ENCODE measurements around the gene PSTPIP2.

The PSTPIP2 gene

GRCh38 chr18:46070815-46071652 lies 1.0 kb downstream of the PSTPIP2 start:
- Histone ChIP-seq H3K9ac (ENCODE audit: low read depth in 1 of 2, low read length in 2 of 2) (peak overlapping the region; percentile 32 to 71), H3K4me1 (ENCODE audit: control insufficient read depth in 2 of 2, insufficient read depth in 2 of 2, low read length in 2 of 2) (peaks cover 6 to 9% of the 10 kb centered on the region in 2 donors), H3K27me3 (ENCODE audit: control insufficient read depth in 2 of 2, insufficient read depth in 2 of 2, low read length in 2 of 2) (peaks cover 0 to 2% of the 10 kb centered on the region in 2 donors), H3K4me3 (ENCODE audit: low read length in 2 of 2) (peak overlapping the region; percentile 69 to 78), H3K9me3 (ENCODE audit: control insufficient read depth in 2 of 2, low read length in 2 of 2) (no peaks in the 10 kb centered on the region), H3K36me3 (ENCODE audit: control insufficient read depth in 2 of 2, insufficient read depth in 2 of 2, low read length in 2 of 2) (no peaks in the 10 kb centered on the region), H3K27ac (ENCODE audit: low read depth in 2 of 2, low read length in 2 of 2) (no peak overlapping the region)

- H3K36me3 ChIP-seq (ENCODE audit: control insufficient read depth in 2 of 2, insufficient read depth in 2 of 2, low read length in 2 of 2), result no peaks in the 10 kb centered on the region
- H3K27ac ChIP-seq (ENCODE audit: low read depth in 2 of 2, low read length in 2 of 2), result no peak overlapping the region
- H3K9ac ChIP-seq (ENCODE audit: low read depth in 1 of 2, low read length in 2 of 2), result no peak overlapping the region
- H3K4me3 ChIP-seq (ENCODE audit: low read length in 2 of 2), result peak overlapping the region in 1 of 2 donors; percentile 7
- peaks cover 6 to 9% of the 10 kb centered on the region in 2 donors for H3K4me1 ChIP-seq (ENCODE audit: control insufficient read depth in 2 of 2, insufficient read depth in 2 of 2, low read length in 2 of 2)
- H3K9me3 ChIP-seq (ENCODE audit: control insufficient read depth in 2 of 2, low read length in 2 of 2), result no peaks in the 10 kb centered on the region
- H3K27me3 ChIP-seq (ENCODE audit: control insufficient read depth in 2 of 2, insufficient read depth in 2 of 2, low read length in 2 of 2), result peaks cover 0 to 2% of the 10 kb centered on the region in 2 donors
Observed at GRCh38 chr18:46070232-46070631, 1.8 kb downstream of the PSTPIP2 start.

- Histone ChIP-seq H3K27ac (ENCODE audit: low read depth in 2 of 2, low read length in 2 of 2) (no peak overlapping the region), H3K9me3 (ENCODE audit: control insufficient read depth in 2 of 2, low read length in 2 of 2) (no peaks in the 10 kb centered on the region), H3K36me3 (ENCODE audit: control insufficient read depth in 2 of 2, insufficient read depth in 2 of 2, low read length in 2 of 2) (no peaks in the 10 kb centered on the region), H3K9ac (ENCODE audit: low read depth in 1 of 2, low read length in 2 of 2) (no peak overlapping the region), H3K4me1 (ENCODE audit: control insufficient read depth in 2 of 2, insufficient read depth in 2 of 2, low read length in 2 of 2) (peaks cover 6 to 9% of the 10 kb centered on the region in 2 donors), H3K4me3 (ENCODE audit: low read length in 2 of 2) (no peak overlapping the region), H3K27me3 (ENCODE audit: control insufficient read depth in 2 of 2, insufficient read depth in 2 of 2, low read length in 2 of 2) (peaks cover 0 to 2% of the 10 kb centered on the region in 2 donors)
Observed at GRCh38 chr18:46069524-46069923, 2.5 kb downstream of the PSTPIP2 start.

GRCh38 chr18:46068763-46069162 lies 3.3 kb downstream of the PSTPIP2 start:
- no peak overlapping the region for H3K9ac ChIP-seq (ENCODE audit: low read depth in 1 of 2, low read length in 2 of 2)
- H3K27me3 ChIP-seq (ENCODE audit: control insufficient read depth in 2 of 2, insufficient read depth in 2 of 2, low read length in 2 of 2), result peaks cover 0 to 2% of the 10 kb centered on the region in 2 donors
- no peaks in the 10 kb centered on the region for H3K9me3 ChIP-seq (ENCODE audit: control insufficient read depth in 2 of 2, low read length in 2 of 2)
- H3K27ac ChIP-seq (ENCODE audit: low read depth in 2 of 2, low read length in 2 of 2), result no peak overlapping the region
- peaks cover 6 to 9% of the 10 kb centered on the region in 2 donors for H3K4me1 ChIP-seq (ENCODE audit: control insufficient read depth in 2 of 2, insufficient read depth in 2 of 2, low read length in 2 of 2)
- H3K4me3 ChIP-seq (ENCODE audit: low read length in 2 of 2), result no peak overlapping the region
- H3K36me3 ChIP-seq (ENCODE audit: control insufficient read depth in 2 of 2, insufficient read depth in 2 of 2, low read length in 2 of 2), result no peaks in the 10 kb centered on the region

DNA sequence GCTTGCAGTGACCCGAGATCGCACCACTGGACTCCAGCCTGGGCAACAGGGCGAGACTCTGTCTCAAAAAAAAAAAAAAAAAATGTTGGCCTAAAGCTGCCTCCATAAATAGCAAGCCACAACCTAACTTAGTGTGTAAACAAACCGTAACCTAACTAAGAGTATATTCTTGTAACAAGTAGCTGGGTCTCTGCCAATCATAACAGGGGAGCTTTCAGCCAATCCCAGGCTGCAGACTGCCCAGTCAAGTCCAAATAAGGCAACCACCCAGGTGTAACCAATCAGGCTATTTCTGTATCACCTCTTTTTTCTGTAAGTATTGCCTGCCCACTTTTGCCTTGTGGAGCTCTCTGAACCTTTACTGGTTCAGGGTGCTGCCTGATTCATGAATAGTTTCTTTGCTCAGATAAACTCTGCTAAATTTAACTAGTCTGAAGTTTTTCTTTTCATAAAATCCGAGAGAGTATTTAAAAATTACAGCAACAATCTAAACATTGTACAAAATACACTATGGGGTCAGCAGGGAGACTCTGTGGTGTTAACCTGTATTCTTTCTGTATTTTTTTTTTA lies 4.5 kb downstream of the PSTPIP2 start:
- no peak overlapping the region for H3K27ac ChIP-seq (ENCODE audit: low read depth in 2 of 2, low read length in 2 of 2)
- peaks cover 0 to 2% of the 10 kb centered on the region in 2 donors for H3K27me3 ChIP-seq (ENCODE audit: control insufficient read depth in 2 of 2, insufficient read depth in 2 of 2, low read length in 2 of 2)
- no peaks in the 10 kb centered on the region for H3K36me3 ChIP-seq (ENCODE audit: control insufficient read depth in 2 of 2, insufficient read depth in 2 of 2, low read length in 2 of 2)
- H3K9me3 ChIP-seq (ENCODE audit: control insufficient read depth in 2 of 2, low read length in 2 of 2), result no peaks in the 10 kb centered on the region
- H3K4me1 ChIP-seq (ENCODE audit: control insufficient read depth in 2 of 2, insufficient read depth in 2 of 2, low read length in 2 of 2), result peaks cover 2 to 9% of the 10 kb centered on the region in 2 donors
- no peak overlapping the region for H3K9ac ChIP-seq (ENCODE audit: low read depth in 1 of 2, low read length in 2 of 2)
- no peak overlapping the region for H3K4me3 ChIP-seq (ENCODE audit: low read length in 2 of 2)

GRCh38 chr18:46062781-46063180 lies 9.3 kb downstream of the PSTPIP2 start:
- Histone ChIP-seq H3K36me3 (ENCODE audit: control insufficient read depth in 2 of 2, insufficient read depth in 2 of 2, low read length in 2 of 2) (no peaks in the 10 kb centered on the region), H3K4me3 (ENCODE audit: low read length in 2 of 2) (no peak overlapping the region), H3K9ac (ENCODE audit: low read depth in 1 of 2, low read length in 2 of 2) (no peak overlapping the region), H3K27ac (ENCODE audit: low read depth in 2 of 2, low read length in 2 of 2) (no peak overlapping the region), H3K27me3 (ENCODE audit: control insufficient read depth in 2 of 2, insufficient read depth in 2 of 2, low read length in 2 of 2) (no peaks in the 10 kb centered on the region), H3K9me3 (ENCODE audit: control insufficient read depth in 2 of 2, low read length in 2 of 2) (no peaks in the 10 kb centered on the region), H3K4me1 (ENCODE audit: control insufficient read depth in 2 of 2, insufficient read depth in 2 of 2, low read length in 2 of 2) (peaks cover 0 to 3% of the 10 kb centered on the region in 2 donors)

- no peak overlapping the region for H3K4me3 ChIP-seq (ENCODE audit: low read length in 2 of 2)
- no peaks in the 10 kb centered on the region for H3K27me3 ChIP-seq (ENCODE audit: control insufficient read depth in 2 of 2, insufficient read depth in 2 of 2, low read length in 2 of 2)
- H3K9me3 ChIP-seq (ENCODE audit: control insufficient read depth in 2 of 2, low read length in 2 of 2), result no peaks in the 10 kb centered on the region
- H3K27ac ChIP-seq (ENCODE audit: low read depth in 2 of 2, low read length in 2 of 2), result no peak overlapping the region
- peaks cover 0 to 3% of the 10 kb centered on the region in 2 donors for H3K4me1 ChIP-seq (ENCODE audit: control insufficient read depth in 2 of 2, insufficient read depth in 2 of 2, low read length in 2 of 2)
- no peaks in the 10 kb centered on the region for H3K36me3 ChIP-seq (ENCODE audit: control insufficient read depth in 2 of 2, insufficient read depth in 2 of 2, low read length in 2 of 2)
- H3K9ac ChIP-seq (ENCODE audit: low read depth in 1 of 2, low read length in 2 of 2), result no peak overlapping the region
Observed at GRCh38 chr18:46061796-46062195, 10.3 kb downstream of the PSTPIP2 start.

DNA sequence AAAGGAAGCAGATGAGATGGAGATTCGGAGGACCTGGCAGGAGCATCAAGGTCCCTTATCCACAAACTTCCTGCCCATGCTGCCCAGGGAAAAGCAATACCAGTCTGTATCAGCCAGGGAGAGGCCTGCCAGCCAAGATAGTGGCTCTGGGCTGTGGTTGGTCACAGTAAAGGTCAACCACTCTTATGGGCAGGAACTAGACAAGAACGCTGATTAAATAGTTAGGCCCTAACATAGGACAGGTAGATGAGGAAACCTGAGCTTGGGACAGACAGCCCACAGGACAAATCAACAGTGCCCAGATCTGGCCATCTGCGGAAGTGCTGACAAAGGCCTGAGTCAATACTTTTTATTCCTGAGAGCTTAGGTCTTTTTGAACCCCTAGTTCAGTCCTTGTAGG lies 10.7 kb downstream of the PSTPIP2 start:
- Histone ChIP-seq H3K9me3 (ENCODE audit: control insufficient read depth in 2 of 2, low read length in 2 of 2) (no peaks in the 10 kb centered on the region), H3K27me3 (ENCODE audit: control insufficient read depth in 2 of 2, insufficient read depth in 2 of 2, low read length in 2 of 2) (no peaks in the 10 kb centered on the region), H3K9ac (ENCODE audit: low read depth in 1 of 2, low read length in 2 of 2) (no peak overlapping the region), H3K27ac (ENCODE audit: low read depth in 2 of 2, low read length in 2 of 2) (no peak overlapping the region), H3K36me3 (ENCODE audit: control insufficient read depth in 2 of 2, insufficient read depth in 2 of 2, low read length in 2 of 2) (no peaks in the 10 kb centered on the region), H3K4me1 (ENCODE audit: control insufficient read depth in 2 of 2, insufficient read depth in 2 of 2, low read length in 2 of 2) (peaks cover 0 to 3% of the 10 kb centered on the region in 2 donors), H3K4me3 (ENCODE audit: low read length in 2 of 2) (no peak overlapping the region)

DNA sequence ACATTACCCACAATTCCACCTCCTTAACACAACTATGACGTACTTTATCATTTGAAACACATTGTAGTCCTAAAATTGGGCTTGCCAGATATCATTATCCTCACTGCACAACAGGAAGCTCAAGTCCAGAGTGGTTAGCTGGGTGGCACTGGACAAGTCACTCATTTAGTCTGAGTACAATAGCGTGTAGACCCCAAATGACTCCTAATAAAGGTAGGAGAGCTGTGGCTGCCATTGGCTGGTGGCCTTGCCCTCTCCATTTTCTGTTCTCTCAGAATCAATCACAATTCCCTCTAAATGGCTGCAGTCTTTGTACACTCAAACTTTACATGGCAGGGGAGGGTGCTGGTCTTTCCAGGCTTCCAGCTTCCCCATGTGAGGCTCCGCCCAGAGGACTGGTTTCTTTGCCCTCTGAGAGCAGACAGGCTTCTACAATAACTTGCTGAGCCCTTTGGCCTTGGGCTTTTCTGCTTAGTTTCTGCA lies 11.7 kb downstream of the PSTPIP2 start:
- Histone ChIP-seq H3K36me3 (ENCODE audit: control insufficient read depth in 2 of 2, insufficient read depth in 2 of 2, low read length in 2 of 2) (no peaks in the 10 kb centered on the region), H3K4me1 (ENCODE audit: control insufficient read depth in 2 of 2, insufficient read depth in 2 of 2, low read length in 2 of 2) (peaks cover 0 to 7% of the 10 kb centered on the region in 2 donors), H3K9me3 (ENCODE audit: control insufficient read depth in 2 of 2, low read length in 2 of 2) (no peaks in the 10 kb centered on the region), H3K27ac (ENCODE audit: low read depth in 2 of 2, low read length in 2 of 2) (no peak overlapping the region), H3K27me3 (ENCODE audit: control insufficient read depth in 2 of 2, insufficient read depth in 2 of 2, low read length in 2 of 2) (no peaks in the 10 kb centered on the region), H3K9ac (ENCODE audit: low read depth in 1 of 2, low read length in 2 of 2) (no peak overlapping the region), H3K4me3 (ENCODE audit: low read length in 2 of 2) (no peak overlapping the region)

GRCh38 chr18:46055838-46056230 lies 16.2 kb downstream of the PSTPIP2 start:
- H3K27ac ChIP-seq (ENCODE audit: low read depth in 2 of 2, low read length in 2 of 2), result no peak overlapping the region
- H3K36me3 ChIP-seq (ENCODE audit: control insufficient read depth in 2 of 2, insufficient read depth in 2 of 2, low read length in 2 of 2), result no peaks in the 10 kb centered on the region
- no peak overlapping the region for H3K9ac ChIP-seq (ENCODE audit: low read depth in 1 of 2, low read length in 2 of 2)
- H3K4me3 ChIP-seq (ENCODE audit: low read length in 2 of 2), result no peak overlapping the region
- no peaks in the 10 kb centered on the region for H3K9me3 ChIP-seq (ENCODE audit: control insufficient read depth in 2 of 2, low read length in 2 of 2)
- H3K4me1 ChIP-seq (ENCODE audit: control insufficient read depth in 2 of 2, insufficient read depth in 2 of 2, low read length in 2 of 2), result peaks cover 4 to 7% of the 10 kb centered on the region in 2 donors
- H3K27me3 ChIP-seq (ENCODE audit: control insufficient read depth in 2 of 2, insufficient read depth in 2 of 2, low read length in 2 of 2), result no peaks in the 10 kb centered on the region

Data from mucosa of rectum (tissue), 2 donors.